ENCODE results near the gene KLF15.

Gene KLF15

GRCh38 chr3:126357295-126358037 is at the start of gene KLF15:
TSS of gene KLF15 (minus strand) at chr3:126357408. CDS start at chr3:126352922, 4,486 bp downstream.
- Histone ChIP-seq H3K36me3 (ENCODE audit: insufficient read depth, low read length) (no peaks in the 10 kb centered on the region), H3K27ac (ENCODE audit: low read depth, low read length) (no peak within 1 kb of the TSS), H3K4me1 (ENCODE audit: control insufficient read depth, insufficient read depth, low read length, unreplicated experiment) (peaks cover 34% of the 10 kb centered on the region), H3K27me3 (ENCODE audit: insufficient read depth, low read length) (peaks cover 27% of the 10 kb centered on the region), H3K79me2 (ENCODE audit: control insufficient read depth, insufficient read depth, low read length, unreplicated experiment) (no peaks in the 10 kb centered on the region), H2AFZ (ENCODE audit: low read length, unreplicated experiment) (peak within 1 kb of the TSS; percentile 99), H3K4me3 (ENCODE audit: low read depth, low read length) (peak within 1 kb of the TSS; percentile 87)

GRCh38 chr3:126406389-126407296 is 49.4 kb upstream of the KLF15 start:
- H3K4me1 ChIP-seq (ENCODE audit: control insufficient read depth, insufficient read depth, low read length, unreplicated experiment), result no peaks in the 10 kb centered on the region
- H3K27ac ChIP-seq (ENCODE audit: low read depth, low read length), result no peak overlapping the region
- no peak overlapping the region for H3K4me3 ChIP-seq (ENCODE audit: low read depth, low read length)
- H3K36me3 ChIP-seq (ENCODE audit: insufficient read depth, low read length), result no peaks in the 10 kb centered on the region
- H3K79me2 ChIP-seq (ENCODE audit: control insufficient read depth, insufficient read depth, low read length, unreplicated experiment), result no peaks in the 10 kb centered on the region
- peaks cover 57% of the 10 kb centered on the region for H3K27me3 ChIP-seq (ENCODE audit: insufficient read depth, low read length)
- no peak overlapping the region for H2AFZ ChIP-seq (ENCODE audit: low read length, unreplicated experiment)

- H3K36me3 ChIP-seq (ENCODE audit: insufficient read depth, low read length), result no peaks in the 10 kb centered on the region
- no peak overlapping the region for H3K27ac ChIP-seq (ENCODE audit: low read depth, low read length)
- H3K4me1 ChIP-seq (ENCODE audit: control insufficient read depth, insufficient read depth, low read length, unreplicated experiment), result no peaks in the 10 kb centered on the region
- H3K4me3 ChIP-seq (ENCODE audit: low read depth, low read length), result no peak overlapping the region
- peaks cover 20% of the 10 kb centered on the region for H3K27me3 ChIP-seq (ENCODE audit: insufficient read depth, low read length)
- H3K79me2 ChIP-seq (ENCODE audit: control insufficient read depth, insufficient read depth, low read length, unreplicated experiment), result no peaks in the 10 kb centered on the region
- H2AFZ ChIP-seq (ENCODE audit: low read length, unreplicated experiment), result no peak overlapping the region
Measured at GRCh38 chr3:126402666-126403302, 45.6 kb upstream of the KLF15 start.

GRCh38 chr3:126402178-126402577 is 45.0 kb upstream of the KLF15 start:
- H3K79me2 ChIP-seq (ENCODE audit: control insufficient read depth, insufficient read depth, low read length, unreplicated experiment), result no peaks in the 10 kb centered on the region
- no peak overlapping the region for H2AFZ ChIP-seq (ENCODE audit: low read length, unreplicated experiment)
- no peak overlapping the region for H3K27ac ChIP-seq (ENCODE audit: low read depth, low read length)
- no peak overlapping the region for H3K4me3 ChIP-seq (ENCODE audit: low read depth, low read length)
- no peaks in the 10 kb centered on the region for H3K36me3 ChIP-seq (ENCODE audit: insufficient read depth, low read length)
- peaks cover 14% of the 10 kb centered on the region for H3K27me3 ChIP-seq (ENCODE audit: insufficient read depth, low read length)
- H3K4me1 ChIP-seq (ENCODE audit: control insufficient read depth, insufficient read depth, low read length, unreplicated experiment), result no peaks in the 10 kb centered on the region

- no peak overlapping the region for H2AFZ ChIP-seq (ENCODE audit: low read length, unreplicated experiment)
- H3K27ac ChIP-seq (ENCODE audit: low read depth, low read length), result no peak overlapping the region
- no peaks in the 10 kb centered on the region for H3K4me1 ChIP-seq (ENCODE audit: control insufficient read depth, insufficient read depth, low read length, unreplicated experiment)
- H3K27me3 ChIP-seq (ENCODE audit: insufficient read depth, low read length), result peaks cover 9% of the 10 kb centered on the region
- H3K36me3 ChIP-seq (ENCODE audit: insufficient read depth, low read length), result no peaks in the 10 kb centered on the region
- H3K4me3 ChIP-seq (ENCODE audit: low read depth, low read length), result no peak overlapping the region
- no peaks in the 10 kb centered on the region for H3K79me2 ChIP-seq (ENCODE audit: control insufficient read depth, insufficient read depth, low read length, unreplicated experiment)
Measured at GRCh38 chr3:126401611-126402160, 44.5 kb upstream of the KLF15 start.

- H3K4me3 ChIP-seq (ENCODE audit: low read depth, low read length), result no peak overlapping the region
- no peaks in the 10 kb centered on the region for H3K79me2 ChIP-seq (ENCODE audit: control insufficient read depth, insufficient read depth, low read length, unreplicated experiment)
- no peak overlapping the region for H2AFZ ChIP-seq (ENCODE audit: low read length, unreplicated experiment)
- H3K27me3 ChIP-seq (ENCODE audit: insufficient read depth, low read length), result peaks cover 16% of the 10 kb centered on the region
- H3K4me1 ChIP-seq (ENCODE audit: control insufficient read depth, insufficient read depth, low read length, unreplicated experiment), result no peaks in the 10 kb centered on the region
- no peaks in the 10 kb centered on the region for H3K36me3 ChIP-seq (ENCODE audit: insufficient read depth, low read length)
- no peak overlapping the region for H3K27ac ChIP-seq (ENCODE audit: low read depth, low read length)
Measured at GRCh38 chr3:126399756-126400155, 42.5 kb upstream of the KLF15 start.

GRCh38 chr3:126399351-126399735 is 42.1 kb upstream of the KLF15 start:
- Histone ChIP-seq H3K27ac (ENCODE audit: low read depth, low read length) (no peak overlapping the region), H3K36me3 (ENCODE audit: insufficient read depth, low read length) (no peaks in the 10 kb centered on the region), H3K27me3 (ENCODE audit: insufficient read depth, low read length) (peaks cover 20% of the 10 kb centered on the region), H3K79me2 (ENCODE audit: control insufficient read depth, insufficient read depth, low read length, unreplicated experiment) (no peaks in the 10 kb centered on the region), H2AFZ (ENCODE audit: low read length, unreplicated experiment) (no peak overlapping the region), H3K4me3 (ENCODE audit: low read depth, low read length) (no peak overlapping the region), H3K4me1 (ENCODE audit: control insufficient read depth, insufficient read depth, low read length, unreplicated experiment) (no peaks in the 10 kb centered on the region)

GRCh38 chr3:126398423-126399350 is 41.5 kb upstream of the KLF15 start:
- Histone ChIP-seq H3K36me3 (ENCODE audit: insufficient read depth, low read length) (no peaks in the 10 kb centered on the region), H3K4me3 (ENCODE audit: low read depth, low read length) (no peak overlapping the region), H3K27ac (ENCODE audit: low read depth, low read length) (no peak overlapping the region), H3K79me2 (ENCODE audit: control insufficient read depth, insufficient read depth, low read length, unreplicated experiment) (no peaks in the 10 kb centered on the region), H3K4me1 (ENCODE audit: control insufficient read depth, insufficient read depth, low read length, unreplicated experiment) (no peaks in the 10 kb centered on the region), H3K27me3 (ENCODE audit: insufficient read depth, low read length) (peaks cover 27% of the 10 kb centered on the region), H2AFZ (ENCODE audit: low read length, unreplicated experiment) (no peak overlapping the region)

GRCh38 chr3:126397610-126398422 is 40.6 kb upstream of the KLF15 start:
- Histone ChIP-seq H2AFZ (ENCODE audit: low read length, unreplicated experiment) (no peak overlapping the region), H3K4me1 (ENCODE audit: control insufficient read depth, insufficient read depth, low read length, unreplicated experiment) (no peaks in the 10 kb centered on the region), H3K4me3 (ENCODE audit: low read depth, low read length) (no peak overlapping the region), H3K27ac (ENCODE audit: low read depth, low read length) (no peak overlapping the region), H3K79me2 (ENCODE audit: control insufficient read depth, insufficient read depth, low read length, unreplicated experiment) (no peaks in the 10 kb centered on the region), H3K36me3 (ENCODE audit: insufficient read depth, low read length) (no peaks in the 10 kb centered on the region), H3K27me3 (ENCODE audit: insufficient read depth, low read length) (peaks cover 33% of the 10 kb centered on the region)

Data from ACC112 (cell line).